T-helper 17 cell (primary cell): ENCODE measurements around the gene SYDE2. TPM values are rescaled to one million over a fixed set of nuclear protein-coding genes. Genes with fewer than 3 reads are reported as not detected.
"Not testable (repeated sequence)": the region's sequence is repeated elsewhere in the genome, so short reads cannot be mapped to it uniquely, and the experiment has no call there.

ENCODE experiments used
- ATAC-seq: fragments of 150-1000 bp; cut with Tn5 transposase; 2 replicates; pipeline ENCODE4 v1.10.0; 2021; ENCODE audit warnings: mild to moderate bottlenecking, moderate library complexity
- DNase-seq, 3 donors: peaks; one replicate each; pipeline versions ENCODE4 v3.0.0 to v3.0.0-alpha.2; 2020 to 2021
- H3K9me3 ChIP-seq: one replicate; pipeline ENCODE4 v1.7.0; 2013; ENCODE audit warnings: low read length, mild to moderate bottlenecking; ENCODE audit not compliant: control insufficient read depth, poor library complexity, severe bottlenecking
- H3K27ac Mint-ChIP-seq: one replicate; pipeline ENCODE4 v1.8.0; 2022; ENCODE audit warnings: mild to moderate bottlenecking, moderate library complexity, mixed read lengths
- H3K27me3 Mint-ChIP-seq: one replicate; pipeline ENCODE4 v1.8.0; 2022; ENCODE audit warnings: mixed read lengths
- H3K36me3 Mint-ChIP-seq: one replicate; pipeline ENCODE4 v1.8.0; 2022; ENCODE audit warnings: low read depth, mixed read lengths
- H3K4me1 Mint-ChIP-seq: one replicate; pipeline ENCODE4 v1.8.0; 2022; ENCODE audit warnings: mild to moderate bottlenecking, mixed read lengths
- H3K4me3 Mint-ChIP-seq: one replicate; pipeline ENCODE4 v1.8.0; 2022; ENCODE audit warnings: mild to moderate bottlenecking, moderate library complexity, mixed read lengths
- total RNA-seq, 4 donors: library from RNA in 2 of 4; stranded (reverse) in 2 of 4; gene quantifications; one replicate each; pipeline ENCODE4 v1.2.3 and lab custom pipeline; 2022 to 2026

Gene SYDE2
- total RNA-seq, 2 donors from 2014 or later: 2.7 to 2.8 TPM

- Mint-ChIP-seq H3K4me1 (peaks cover 2% of the 10 kb centered on the region), H3K36me3 (no peaks in the 10 kb centered on the region), H3K4me3 (no peak overlapping the region), H3K27ac (no peak overlapping the region), H3K27me3 (no peaks in the 10 kb centered on the region)
- DNase-seq (no peak), ATAC-seq (no peak)
- no peaks in the 10 kb centered on the region for H3K9me3 ChIP-seq
These were observed 53.9 kb downstream of the SYDE2 start for GRCh38 chr1:85146972-85147359.

- H3K27ac Mint-ChIP-seq, ATAC-seq, H3K9me3 ChIP-seq, DNase-seq, H3K27me3 Mint-ChIP-seq, H3K4me3 Mint-ChIP-seq, H3K36me3 Mint-ChIP-seq, H3K4me1 Mint-ChIP-seq: not testable (repeated sequence)
These were observed 54.4 kb downstream of the SYDE2 start for GRCh38 chr1:85146298-85146971.

- H3K9me3 ChIP-seq: no peaks in the 10 kb centered on the region
- no peak overlapping the region for H3K4me3 Mint-ChIP-seq
- H3K4me1 Mint-ChIP-seq: peaks cover 2% of the 10 kb centered on the region
- no peak overlapping the region for H3K27ac Mint-ChIP-seq
- no peak for ATAC-seq
- H3K27me3 Mint-ChIP-seq: no peaks in the 10 kb centered on the region
- no peak for DNase-seq
- no peaks in the 10 kb centered on the region for H3K36me3 Mint-ChIP-seq
These were observed 56.5 kb downstream of the SYDE2 start for GRCh38 chr1:85144351-85144750.

- no peaks in the 10 kb centered on the region for H3K9me3 ChIP-seq
- no peaks in the 10 kb centered on the region for H3K27me3 Mint-ChIP-seq
- peaks cover 2% of the 10 kb centered on the region for H3K4me1 Mint-ChIP-seq
- no peak overlapping the region for H3K4me3 Mint-ChIP-seq
- H3K27ac Mint-ChIP-seq: no peak overlapping the region
- ATAC-seq (no peak), DNase-seq (no peak)
- H3K36me3 Mint-ChIP-seq: no peaks in the 10 kb centered on the region
These were observed 58.1 kb downstream of the SYDE2 start for GRCh38 chr1:85142753-85143152.

- not testable (repeated sequence) for H3K4me1 Mint-ChIP-seq, H3K9me3 ChIP-seq, H3K4me3 Mint-ChIP-seq, ATAC-seq, H3K36me3 Mint-ChIP-seq, DNase-seq, H3K27me3 Mint-ChIP-seq, H3K27ac Mint-ChIP-seq
These were observed 62.4 kb downstream of the SYDE2 start for GRCh38 chr1:85138439-85138838.

GRCh38 chr1:85137660-85138059, 63.2 kb downstream of the SYDE2 start:
- Mint-ChIP-seq H3K4me1 (no peaks in the 10 kb centered on the region), H3K4me3 (no peak overlapping the region), H3K36me3 (no peaks in the 10 kb centered on the region), H3K27me3 (peaks cover 9% of the 10 kb centered on the region), H3K27ac (no peak overlapping the region)
- no peaks in the 10 kb centered on the region for H3K9me3 ChIP-seq
- no peak for DNase-seq
- no peak for ATAC-seq

GRCh38 chr1:85135392-85135798, 65.4 kb downstream of the SYDE2 start:
- Mint-ChIP-seq H3K4me1 (no peaks in the 10 kb centered on the region), H3K36me3 (no peaks in the 10 kb centered on the region), H3K4me3 (no peak overlapping the region), H3K27ac (no peak overlapping the region), H3K27me3 (peaks cover 18% of the 10 kb centered on the region)
- DNase-seq (no peak), ATAC-seq (no peak)
- no peaks in the 10 kb centered on the region for H3K9me3 ChIP-seq

GRCh38 chr1:85134583-85135391, 66.0 kb downstream of the SYDE2 start:
- Mint-ChIP-seq H3K4me1 (no peaks in the 10 kb centered on the region), H3K36me3 (no peaks in the 10 kb centered on the region), H3K4me3 (no peak overlapping the region), H3K27me3 (peaks cover 18% of the 10 kb centered on the region), H3K27ac (no peak overlapping the region)
- DNase-seq (no peak), ATAC-seq (no peak)
- H3K9me3 ChIP-seq: no peaks in the 10 kb centered on the region

- H3K27ac Mint-ChIP-seq: no peak overlapping the region
- H3K4me1 Mint-ChIP-seq: no peaks in the 10 kb centered on the region
- peaks cover 18% of the 10 kb centered on the region for H3K27me3 Mint-ChIP-seq
- H3K4me3 Mint-ChIP-seq: no peak overlapping the region
- DNase-seq (no peak), ATAC-seq (no peak)
- no peaks in the 10 kb centered on the region for H3K36me3 Mint-ChIP-seq
- H3K9me3 ChIP-seq: no peaks in the 10 kb centered on the region
These were observed 67.2 kb downstream of the SYDE2 start for GRCh38 chr1:85133565-85134159.

- no peaks in the 10 kb centered on the region for H3K36me3 Mint-ChIP-seq
- DNase-seq: no peak
- H3K9me3 ChIP-seq: no peaks in the 10 kb centered on the region
- H3K4me1 Mint-ChIP-seq: no peaks in the 10 kb centered on the region
- ATAC-seq: no peak
- no peak overlapping the region for H3K27ac Mint-ChIP-seq
- H3K27me3 Mint-ChIP-seq: peaks cover 18% of the 10 kb centered on the region
- no peak overlapping the region for H3K4me3 Mint-ChIP-seq
These were observed 68.6 kb downstream of the SYDE2 start for GRCh38 chr1:85132078-85132720.

- DNase-seq: no peak
These were observed 72.5 kb downstream of the SYDE2 start for GRCh38 chr1:85128316-85128715.

GRCh38 chr1:85125891-85126290, 74.9 kb downstream of the SYDE2 start:
- ATAC-seq: no peak
- no peak overlapping the region for H3K4me3 Mint-ChIP-seq
- H3K27me3 Mint-ChIP-seq: peaks cover 14% of the 10 kb centered on the region
- no peak for DNase-seq
- peaks cover 4% of the 10 kb centered on the region for H3K36me3 Mint-ChIP-seq
- no peaks in the 10 kb centered on the region for H3K9me3 ChIP-seq
- no peak overlapping the region for H3K27ac Mint-ChIP-seq
- no peaks in the 10 kb centered on the region for H3K4me1 Mint-ChIP-seq

More at GRCh38 chr1:85128316-85128715, 72.5 kb downstream of the SYDE2 start:
- Mint-ChIP-seq H3K4me3 (no peak overlapping the region), H3K36me3 (peaks cover 2% of the 10 kb centered on the region), H3K27ac (no peak overlapping the region), H3K27me3 (peaks cover 15% of the 10 kb centered on the region), H3K4me1 (no peaks in the 10 kb centered on the region)
- no peak for ATAC-seq
- no peaks in the 10 kb centered on the region for H3K9me3 ChIP-seq

GRCh38 chr1:85124091-85124490, 76.7 kb downstream of the SYDE2 start:
- Mint-ChIP-seq H3K4me3 (no peak overlapping the region), H3K27me3 (peaks cover 29% of the 10 kb centered on the region), H3K27ac (no peak overlapping the region), H3K36me3 (peaks cover 8% of the 10 kb centered on the region), H3K4me1 (no peaks in the 10 kb centered on the region)
- DNase-seq (no peak), ATAC-seq (no peak)
- H3K9me3 ChIP-seq: no peaks in the 10 kb centered on the region
